HCT116 (cell line): ENCODE measurements around the gene OPN3. TPM values are rescaled to one million over a fixed set of nuclear protein-coding genes. Genes with fewer than 3 reads are reported as not detected.

Source experiments
- ATAC-seq: fragments of 200-7000 bp; cut with Tn5 transposase; 2 replicates; pipeline ENCODE4 v1.9.1; 2020; ENCODE audit warnings: mild to moderate bottlenecking, moderate library complexity
- BruUV-seq: library from RNA; stranded (reverse); fragments of 400-500 nt; replicated peaks from 2 replicates; lab custom pipeline; 2021; lab: Mats Ljungman, UMichigan
- CTCF ChIA-PET: fragments of 300-600 bp; sonication (Branson Sonifier 250); formaldehyde crosslinking; loops from one replicate; lab custom pipeline; 2021; ENCODE audit warnings: antibody characterized with exemption; lab: Charles Lee
- POLR2A ChIA-PET: fragments of 300-600, 350-600 bp; sonication (Branson Sonifier 250); formaldehyde crosslinking; loops from one replicate; lab custom pipeline; 2021; ENCODE audit warnings: antibody characterized with exemption; lab: Charles Lee
- RAD21 ChIA-PET, 2 experiments: fragments of 300-600 bp; sonication (Branson Sonifier 250); formaldehyde crosslinking; loops; one replicate each; lab custom pipeline; 2023; ENCODE audit warnings: low total read pairs in 2 of 2; ENCODE audit not compliant: uncharacterized antibody in 2 of 2, unreplicated experiment in 2 of 2, low non-redundant PET in 1 of 2; lab: Charles Lee
- DNase-seq: peaks from one replicate; pipeline ENCODE4 v3.0.0-alpha.2; 2010; ENCODE audit warnings: low read depth, low spot score
- H2AFZ ChIP-seq: fragments of 200-600 bp; shearing (Covaris generic), sonication (generic); 2 replicates; pipeline ENCODE4 v1.6.1; 2017; ENCODE audit warnings: low read depth, mixed run types, mixed read lengths, antibody characterized with exemption, low read length; ENCODE audit not compliant: poor library complexity, severe bottlenecking
- H3K27ac ChIP-seq: 2 replicates; pipeline ENCODE4 v1.5.1; 2012; ENCODE audit warnings: low read depth, low read length
- H3K27me3 ChIP-seq: fragments of 200-600 bp; sonication (generic); 2 replicates; pipeline ENCODE4 v1.6.1; 2016; ENCODE audit warnings: mixed run types, low read length, mixed read lengths; ENCODE audit not compliant: insufficient read depth
- H3K36me3 ChIP-seq, 2 experiments: fragments of 200-500 bp in 1 of 2; fragments of 200-600 bp in 1 of 2; sonication (Bioruptor generic) in 1 of 2; sonication (generic) in 1 of 2; 2 replicates each; pipeline versions ENCODE4 v1.5.1 to v1.6.1; 2014 to 2016; ENCODE audit warnings: low read length in 2 of 2, inconsistent platforms in 1 of 2, mixed read lengths in 1 of 2, mixed run types in 1 of 2; ENCODE audit not compliant: insufficient read depth in 2 of 2, control insufficient read depth in 1 of 2
- H3K4me1 ChIP-seq, 2 experiments: fragments of 200-600 bp in 1 of 2; sonication (generic) in 1 of 2; 2 replicates each; pipeline versions ENCODE4 v1.5.1 to v1.6.1; 2012 to 2017; ENCODE audit warnings: low read length in 2 of 2, inconsistent platforms in 1 of 2, mild to moderate bottlenecking in 1 of 2, mixed read lengths in 1 of 2, mixed run types in 1 of 2, moderate library complexity in 1 of 2; ENCODE audit not compliant: insufficient read depth in 2 of 2, control insufficient read depth in 1 of 2
- H3K4me2 ChIP-seq: fragments of 200-600 bp; sonication (generic); 2 replicates; pipeline ENCODE4 v1.6.1; 2017; ENCODE audit warnings: mixed run types, low read length, mixed read lengths
- H3K4me3 ChIP-seq, 2 experiments: fragments of 200-600 bp in 1 of 2; sonication (generic) in 1 of 2; replicated peaks in 1 of 2; 2 replicates each; pipeline ENCODE4 v1.5.1; 2011 to 2016; ENCODE audit warnings: low read length in 2 of 2, control low read depth in 1 of 2, low read depth in 1 of 2, mild to moderate bottlenecking in 1 of 2, mixed read lengths in 1 of 2, mixed run types in 1 of 2
- H3K79me2 ChIP-seq: fragments of 200-600 bp; sonication (generic); 2 replicates; pipeline ENCODE4 v1.6.1; 2017; ENCODE audit warnings: mild to moderate bottlenecking, mixed run types, low read length, moderate library complexity, mixed read lengths; ENCODE audit not compliant: insufficient read depth
- H3K9ac ChIP-seq: fragments of 200-600 bp; sonication (generic); 2 replicates; pipeline ENCODE4 v1.6.1; 2016; ENCODE audit warnings: low read length, mixed read lengths
- H3K9me2 ChIP-seq: fragments of 200-600 bp; sonication (generic), shearing (Covaris generic); 2 replicates; pipeline ENCODE4 v1.6.1; 2017; ENCODE audit warnings: mixed run types, mild to moderate bottlenecking, moderate library complexity; ENCODE audit not compliant: insufficient read depth
- H3K9me3 ChIP-seq, 2 experiments: fragments of 200-500 bp in 1 of 2; fragments of 200-600 bp in 1 of 2; sonication (Bioruptor generic) in 1 of 2; sonication (generic) in 1 of 2; 2 replicates each; pipeline ENCODE4 v1.6.1; 2014 to 2017; ENCODE audit warnings: low read length in 2 of 2, mixed read lengths in 2 of 2, inconsistent platforms in 1 of 2, low read depth in 1 of 2, mild to moderate bottlenecking in 1 of 2, mixed run types in 1 of 2, moderate library complexity in 1 of 2; ENCODE audit not compliant: control insufficient read depth in 1 of 2, insufficient read depth in 1 of 2
- H4K20me1 ChIP-seq: fragments of 200-600 bp; sonication (generic), shearing (Covaris generic); 2 replicates; pipeline ENCODE4 v1.6.1; 2017; ENCODE audit warnings: mixed run types, mild to moderate bottlenecking, moderate library complexity; ENCODE audit not compliant: insufficient read depth
- ELF1 ChIP-seq: IDR thresholded peaks from 2 replicates; pipeline ENCODE4 v1.6.1; 2012; ENCODE audit warnings: low read depth, borderline replicate concordance
- TCF7L2 ChIP-seq: IDR thresholded peaks from 2 replicates; pipeline ENCODE4 v1.7.0; 2011; ENCODE audit warnings: borderline replicate concordance, inconsistent platforms; ENCODE audit not compliant: insufficient read depth, insufficient read length; ENCODE audit errors: extremely low read depth
- intact Hi-C: fragments of 100-400 bp; cut with micrococcal nuclease; formaldehyde crosslinking; loops from 2 replicates; pipeline ENCODE4 v1.10.0; 2022
- total RNA-seq: library from RNA; stranded (reverse); gene quantifications from one replicate; pipeline ENCODE4 v1.2.1, GENCODE V29; 2021; ENCODE audit not compliant: unreplicated experiment
- TF ChIP-seq, protein P1 (sequence below), 3 experiments: fragments of 200-600 bp in 1 of 3; sonication (generic) in 1 of 3; IDR thresholded peaks in 2 of 3; conservative IDR thresholded peaks in 1 of 3; 2 replicates each; pipeline ENCODE4 v1.5.1; 2012 to 2017; ENCODE audit warnings: low read depth in 2 of 3, low read length in 2 of 3, antibody characterized with exemption in 1 of 3, borderline replicate concordance in 1 of 3, control low read depth in 1 of 3, mild to moderate bottlenecking in 1 of 3, mixed read lengths in 1 of 3, mixed run types in 1 of 3, moderate library complexity in 1 of 3; ENCODE audit not compliant: insufficient read depth in 1 of 3

Gene OPN3
- total RNA-seq, 1 experiment from 2014 or later: 6.1 TPM

DNA sequence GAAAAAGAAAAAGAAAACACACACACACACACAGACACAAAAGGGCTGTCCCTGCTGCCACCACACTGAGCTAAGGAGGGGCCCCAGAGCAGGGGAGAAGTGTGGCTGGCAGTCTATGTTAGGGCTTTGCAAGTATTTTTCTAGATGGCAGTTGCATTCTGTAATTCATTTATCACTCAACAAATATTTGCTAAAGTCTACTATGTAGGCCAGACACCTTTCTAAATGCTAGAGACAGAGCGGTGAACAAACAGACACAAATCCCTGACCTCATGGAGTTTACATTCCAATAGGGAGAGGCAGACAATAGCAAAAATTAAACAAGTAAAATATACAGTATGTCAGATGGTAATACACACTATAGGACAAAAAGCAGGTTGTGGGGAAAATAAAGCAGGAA lies 32.1 kb upstream of the OPN3 start:
- no peaks in the 10 kb centered on the region for H4K20me1 ChIP-seq
- H2AFZ ChIP-seq: no peak overlapping the region
- no peak for DNase-seq
- no peaks in the 10 kb centered on the region for H3K9me2 ChIP-seq
- ChIA-PET CTCF (no interaction called here), POLR2A (no interaction called here), RAD21 (no interaction called here)
- intact Hi-C loops: no loop called here
- H3K4me1 ChIP-seq: no peaks in the 10 kb centered on the region
- no TSS peak for BruUV-seq
- H3K4me3 ChIP-seq: no peak overlapping the region
- H3K9me3 ChIP-seq: no peaks in the 10 kb centered on the region
- no peak for ATAC-seq
- TF ChIP-seq, protein P1, sequence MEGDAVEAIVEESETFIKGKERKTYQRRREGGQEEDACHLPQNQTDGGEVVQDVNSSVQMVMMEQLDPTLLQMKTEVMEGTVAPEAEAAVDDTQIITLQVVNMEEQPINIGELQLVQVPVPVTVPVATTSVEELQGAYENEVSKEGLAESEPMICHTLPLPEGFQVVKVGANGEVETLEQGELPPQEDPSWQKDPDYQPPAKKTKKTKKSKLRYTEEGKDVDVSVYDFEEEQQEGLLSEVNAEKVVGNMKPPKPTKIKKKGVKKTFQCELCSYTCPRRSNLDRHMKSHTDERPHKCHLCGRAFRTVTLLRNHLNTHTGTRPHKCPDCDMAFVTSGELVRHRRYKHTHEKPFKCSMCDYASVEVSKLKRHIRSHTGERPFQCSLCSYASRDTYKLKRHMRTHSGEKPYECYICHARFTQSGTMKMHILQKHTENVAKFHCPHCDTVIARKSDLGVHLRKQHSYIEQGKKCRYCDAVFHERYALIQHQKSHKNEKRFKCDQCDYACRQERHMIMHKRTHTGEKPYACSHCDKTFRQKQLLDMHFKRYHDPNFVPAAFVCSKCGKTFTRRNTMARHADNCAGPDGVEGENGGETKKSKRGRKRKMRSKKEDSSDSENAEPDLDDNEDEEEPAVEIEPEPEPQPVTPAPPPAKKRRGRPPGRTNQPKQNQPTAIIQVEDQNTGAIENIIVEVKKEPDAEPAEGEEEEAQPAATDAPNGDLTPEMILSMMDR (IDR thresholded peaks at IDR 0.05 in 2 of 3, conservative IDR thresholded peaks at IDR 0.05 in 1 of 3; ENCODE audit: borderline replicate concordance in 1 of 3, insufficient read depth in 1 of 3, low read depth in 2 of 3, low read length in 2 of 3): no peak
- H3K79me2 ChIP-seq: no peaks in the 10 kb centered on the region
- H3K27me3 ChIP-seq: no peaks in the 10 kb centered on the region
- no peak overlapping the region for H3K9ac ChIP-seq
- H3K36me3 ChIP-seq: no peaks in the 10 kb centered on the region
- H3K27ac ChIP-seq: no peak overlapping the region
- no peak overlapping the region for H3K4me2 ChIP-seq

DNA sequence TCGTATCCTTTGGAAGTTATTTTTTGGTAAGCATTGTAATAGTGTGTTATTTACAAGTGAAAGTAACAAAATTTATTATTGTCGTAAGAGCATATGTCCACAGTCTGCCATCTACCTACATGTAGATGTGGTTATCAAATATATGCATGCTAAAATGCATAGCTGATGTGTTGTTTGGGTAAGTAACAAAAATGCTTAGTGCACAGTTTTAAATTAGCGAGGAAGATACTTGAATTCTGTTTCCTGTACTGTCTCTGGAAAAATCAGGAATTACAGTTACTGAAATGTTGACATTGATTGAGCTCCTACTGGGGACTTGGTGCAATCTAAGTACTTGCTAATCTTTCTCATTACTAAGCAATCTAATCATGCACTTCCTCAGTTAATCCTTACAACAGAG lies 26.2 kb upstream of the OPN3 start:
- H3K79me2 ChIP-seq: no peaks in the 10 kb centered on the region
- intact Hi-C loops: no loop called here
- H4K20me1 ChIP-seq: no peaks in the 10 kb centered on the region
- CTCF ChIA-PET: no interaction called here
- BruUV-seq: no TSS peak
- H3K9me3 ChIP-seq: no peaks in the 10 kb centered on the region
- DNase-seq: no peak
- TF ChIP-seq ELF1 (no peak), TCF7L2 (no peak)
- TF ChIP-seq, all 23 proteins: peak for 0
- Histone ChIP-seq H3K4me3 (no peak overlapping the region), H3K27ac (no peak overlapping the region), H3K4me2 (no peak overlapping the region), H3K27me3 (no peaks in the 10 kb centered on the region), H3K36me3 (no peaks in the 10 kb centered on the region), H2AFZ (no peak overlapping the region), H3K4me1 (no peaks in the 10 kb centered on the region), H3K9me2 (no peaks in the 10 kb centered on the region), H3K9ac (no peak overlapping the region)
- ChIA-PET POLR2A (no interaction called here), RAD21 (no interaction called here)
- ATAC-seq: no peak
